ENCODE measurements around the gene DYNLRB1. TPM values are rescaled to one million over a fixed set of nuclear protein-coding genes. Genes with fewer than 3 reads are reported as not detected.

DYNLRB1 gene
- total and polyA plus RNA-seq, 2 of the 13 experiments (the other 11 are each of a cell fraction or from before 2014, with no cell fraction given), result 140 to 244 TPM

DNA sequence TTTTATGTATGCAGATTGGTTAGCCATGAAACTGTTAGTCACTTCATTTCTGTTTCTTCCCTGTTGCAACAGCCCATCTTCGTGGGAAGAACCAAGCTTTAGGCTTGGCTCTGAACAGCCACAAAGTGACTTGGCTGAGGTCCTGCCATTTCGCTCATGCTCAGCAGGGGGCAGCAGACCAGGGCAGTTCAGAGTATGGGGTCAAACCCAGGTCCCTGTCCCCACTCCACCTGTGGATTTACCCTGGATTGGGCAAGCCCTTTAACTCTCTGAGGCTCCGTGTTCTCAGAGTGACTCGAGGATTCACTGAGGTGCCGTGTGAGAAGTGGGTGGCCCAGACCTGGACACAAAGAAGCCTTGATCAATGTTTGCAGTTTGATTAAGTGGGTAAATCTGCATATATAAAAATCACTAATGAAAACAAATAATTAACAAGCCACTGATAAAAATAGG, 22.5 kb downstream of the DYNLRB1 start (continued):
- TF ChIP-seq, protein P1, sequence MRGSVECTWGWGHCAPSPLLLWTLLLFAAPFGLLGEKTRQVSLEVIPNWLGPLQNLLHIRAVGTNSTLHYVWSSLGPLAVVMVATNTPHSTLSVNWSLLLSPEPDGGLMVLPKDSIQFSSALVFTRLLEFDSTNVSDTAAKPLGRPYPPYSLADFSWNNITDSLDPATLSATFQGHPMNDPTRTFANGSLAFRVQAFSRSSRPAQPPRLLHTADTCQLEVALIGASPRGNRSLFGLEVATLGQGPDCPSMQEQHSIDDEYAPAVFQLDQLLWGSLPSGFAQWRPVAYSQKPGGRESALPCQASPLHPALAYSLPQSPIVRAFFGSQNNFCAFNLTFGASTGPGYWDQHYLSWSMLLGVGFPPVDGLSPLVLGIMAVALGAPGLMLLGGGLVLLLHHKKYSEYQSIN (CRISPR knock-in tag; IDR thresholded peaks at IDR 0.05; ENCODE audit: borderline replicate concordance), result no peak
- TF ChIP-seq ZFP62 (CRISPR knock-in tag; IDR thresholded peaks at IDR 0.05) (no peak), RBM39 (IDR thresholded peaks at IDR 0.05; ENCODE audit: low read depth, low read length, poor library complexity, severe bottlenecking) (no peak), FIP1L1 (IDR thresholded peaks at IDR 0.05; ENCODE audit: borderline replicate concordance, insufficient read depth, low read depth, low read length) (no peak), ZSCAN22 (CRISPR knock-in tag; IDR thresholded peaks at IDR 0.05) (no peak), ZC3H4 (CRISPR knock-in tag; IDR thresholded peaks at IDR 0.05; ENCODE audit: borderline replicate concordance) (no peak), SALL1 (CRISPR knock-in tag; IDR thresholded peaks at IDR 0.05) (peak; percentile 68), SP2 (CRISPR knock-in tag; IDR thresholded peaks at IDR 0.05) (no peak), SYNCRIP (IDR thresholded peaks at IDR 0.05; ENCODE audit: insufficient read depth, low read depth, low read length) (no peak), MAFF (IDR thresholded peaks at IDR 0.05; ENCODE audit: low read depth, low read length) (no peak)
- TF ChIP-seq, protein P2, sequence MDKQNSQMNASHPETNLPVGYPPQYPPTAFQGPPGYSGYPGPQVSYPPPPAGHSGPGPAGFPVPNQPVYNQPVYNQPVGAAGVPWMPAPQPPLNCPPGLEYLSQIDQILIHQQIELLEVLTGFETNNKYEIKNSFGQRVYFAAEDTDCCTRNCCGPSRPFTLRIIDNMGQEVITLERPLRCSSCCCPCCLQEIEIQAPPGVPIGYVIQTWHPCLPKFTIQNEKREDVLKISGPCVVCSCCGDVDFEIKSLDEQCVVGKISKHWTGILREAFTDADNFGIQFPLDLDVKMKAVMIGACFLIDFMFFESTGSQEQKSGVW (CRISPR knock-in tag; IDR thresholded peaks at IDR 0.05; ENCODE audit: borderline replicate concordance), result no peak
- TF ChIP-seq, protein P3, sequence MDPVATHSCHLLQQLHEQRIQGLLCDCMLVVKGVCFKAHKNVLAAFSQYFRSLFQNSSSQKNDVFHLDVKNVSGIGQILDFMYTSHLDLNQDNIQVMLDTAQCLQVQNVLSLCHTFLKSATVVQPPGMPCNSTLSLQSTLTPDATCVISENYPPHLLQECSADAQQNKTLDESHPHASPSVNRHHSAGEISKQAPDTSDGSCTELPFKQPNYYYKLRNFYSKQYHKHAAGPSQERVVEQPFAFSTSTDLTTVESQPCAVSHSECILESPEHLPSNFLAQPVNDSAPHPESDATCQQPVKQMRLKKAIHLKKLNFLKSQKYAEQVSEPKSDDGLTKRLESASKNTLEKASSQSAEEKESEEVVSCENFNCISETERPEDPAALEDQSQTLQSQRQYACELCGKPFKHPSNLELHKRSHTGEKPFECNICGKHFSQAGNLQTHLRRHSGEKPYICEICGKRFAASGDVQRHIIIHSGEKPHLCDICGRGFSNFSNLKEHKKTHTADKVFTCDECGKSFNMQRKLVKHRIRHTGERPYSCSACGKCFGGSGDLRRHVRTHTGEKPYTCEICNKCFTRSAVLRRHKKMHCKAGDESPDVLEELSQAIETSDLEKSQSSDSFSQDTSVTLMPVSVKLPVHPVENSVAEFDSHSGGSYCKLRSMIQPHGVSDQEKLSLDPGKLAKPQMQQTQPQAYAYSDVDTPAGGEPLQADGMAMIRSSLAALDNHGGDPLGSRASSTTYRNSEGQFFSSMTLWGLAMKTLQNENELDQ (CRISPR knock-in tag; IDR thresholded peaks at IDR 0.05; ENCODE audit: borderline replicate concordance), result no peak
- TF ChIP-seq, protein P4, sequence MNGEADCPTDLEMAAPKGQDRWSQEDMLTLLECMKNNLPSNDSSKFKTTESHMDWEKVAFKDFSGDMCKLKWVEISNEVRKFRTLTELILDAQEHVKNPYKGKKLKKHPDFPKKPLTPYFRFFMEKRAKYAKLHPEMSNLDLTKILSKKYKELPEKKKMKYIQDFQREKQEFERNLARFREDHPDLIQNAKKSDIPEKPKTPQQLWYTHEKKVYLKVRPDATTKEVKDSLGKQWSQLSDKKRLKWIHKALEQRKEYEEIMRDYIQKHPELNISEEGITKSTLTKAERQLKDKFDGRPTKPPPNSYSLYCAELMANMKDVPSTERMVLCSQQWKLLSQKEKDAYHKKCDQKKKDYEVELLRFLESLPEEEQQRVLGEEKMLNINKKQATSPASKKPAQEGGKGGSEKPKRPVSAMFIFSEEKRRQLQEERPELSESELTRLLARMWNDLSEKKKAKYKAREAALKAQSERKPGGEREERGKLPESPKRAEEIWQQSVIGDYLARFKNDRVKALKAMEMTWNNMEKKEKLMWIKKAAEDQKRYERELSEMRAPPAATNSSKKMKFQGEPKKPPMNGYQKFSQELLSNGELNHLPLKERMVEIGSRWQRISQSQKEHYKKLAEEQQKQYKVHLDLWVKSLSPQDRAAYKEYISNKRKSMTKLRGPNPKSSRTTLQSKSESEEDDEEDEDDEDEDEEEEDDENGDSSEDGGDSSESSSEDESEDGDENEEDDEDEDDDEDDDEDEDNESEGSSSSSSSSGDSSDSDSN (CRISPR knock-in tag; IDR thresholded peaks at IDR 0.05), result 0 out of 2 replicates have a peak, but pooled peaks have one; percentile 35
- TF ChIP-seq, protein P5, sequence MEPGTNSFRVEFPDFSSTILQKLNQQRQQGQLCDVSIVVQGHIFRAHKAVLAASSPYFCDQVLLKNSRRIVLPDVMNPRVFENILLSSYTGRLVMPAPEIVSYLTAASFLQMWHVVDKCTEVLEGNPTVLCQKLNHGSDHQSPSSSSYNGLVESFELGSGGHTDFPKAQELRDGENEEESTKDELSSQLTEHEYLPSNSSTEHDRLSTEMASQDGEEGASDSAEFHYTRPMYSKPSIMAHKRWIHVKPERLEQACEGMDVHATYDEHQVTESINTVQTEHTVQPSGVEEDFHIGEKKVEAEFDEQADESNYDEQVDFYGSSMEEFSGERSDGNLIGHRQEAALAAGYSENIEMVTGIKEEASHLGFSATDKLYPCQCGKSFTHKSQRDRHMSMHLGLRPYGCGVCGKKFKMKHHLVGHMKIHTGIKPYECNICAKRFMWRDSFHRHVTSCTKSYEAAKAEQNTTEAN (CRISPR knock-in tag; conservative IDR thresholded peaks at IDR 0.05), result no peak
- TF ChIP-seq, protein P6, sequence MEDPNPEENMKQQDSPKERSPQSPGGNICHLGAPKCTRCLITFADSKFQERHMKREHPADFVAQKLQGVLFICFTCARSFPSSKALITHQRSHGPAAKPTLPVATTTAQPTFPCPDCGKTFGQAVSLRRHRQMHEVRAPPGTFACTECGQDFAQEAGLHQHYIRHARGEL (CRISPR knock-in tag; IDR thresholded peaks at IDR 0.05), result no peak
- TF ChIP-seq, protein P7, sequence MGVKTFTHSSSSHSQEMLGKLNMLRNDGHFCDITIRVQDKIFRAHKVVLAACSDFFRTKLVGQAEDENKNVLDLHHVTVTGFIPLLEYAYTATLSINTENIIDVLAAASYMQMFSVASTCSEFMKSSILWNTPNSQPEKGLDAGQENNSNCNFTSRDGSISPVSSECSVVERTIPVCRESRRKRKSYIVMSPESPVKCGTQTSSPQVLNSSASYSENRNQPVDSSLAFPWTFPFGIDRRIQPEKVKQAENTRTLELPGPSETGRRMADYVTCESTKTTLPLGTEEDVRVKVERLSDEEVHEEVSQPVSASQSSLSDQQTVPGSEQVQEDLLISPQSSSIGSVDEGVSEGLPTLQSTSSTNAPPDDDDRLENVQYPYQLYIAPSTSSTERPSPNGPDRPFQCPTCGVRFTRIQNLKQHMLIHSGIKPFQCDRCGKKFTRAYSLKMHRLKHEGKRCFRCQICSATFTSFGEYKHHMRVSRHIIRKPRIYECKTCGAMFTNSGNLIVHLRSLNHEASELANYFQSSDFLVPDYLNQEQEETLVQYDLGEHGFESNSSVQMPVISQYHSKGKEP (CRISPR knock-in tag; IDR thresholded peaks at IDR 0.05), result no peak

All from HepG2 (cell line).